ENCODE data around the gene CCDC141.

GRCh38 chr2:178947006-178947405 lies 102.9 kb downstream of the CCDC141 start:
- TF ChIP-seq CTCF (IDR thresholded peaks at IDR 0.05) (no peak), ESRRA (IDR thresholded peaks at IDR 0.05; ENCODE audit: borderline replicate concordance, low read length) (no peak), MAZ (IDR thresholded peaks at IDR 0.05; ENCODE audit: borderline replicate concordance, low read depth, low read length) (no peak), JUN (IDR thresholded peaks at IDR 0.05) (no peak), ELK1 (IDR thresholded peaks at IDR 0.05; ENCODE audit: low read depth, low read length) (no peak), CBX2 (IDR thresholded peaks at IDR 0.05; ENCODE audit: borderline replicate concordance, low read depth) (no peak), NFE2L2 (conservative IDR thresholded peaks at IDR 0.05; ENCODE audit: low read length) (no peak), PHF8 (IDR thresholded peaks at IDR 0.05; ENCODE audit: borderline replicate concordance, low read depth) (no peak), RAD21 (conservative IDR thresholded peaks at IDR 0.05 in 1 of 2, IDR thresholded peaks at IDR 0.05 in 1 of 2) (no peak), SMC3 (IDR thresholded peaks at IDR 0.05) (no peak), ZFP36 (IDR thresholded peaks at IDR 0.05; ENCODE audit: borderline replicate concordance, partially characterized antibody) (no peak), BHLHE40 (IDR thresholded peaks at IDR 0.05; ENCODE audit: low read depth, low read length) (no peak)

Data from A549 (cell line).